K562 (cell line): ENCODE results near the gene NUDT9. TPM values are rescaled to one million over a fixed set of nuclear protein-coding genes. Genes with fewer than 3 reads are reported as not detected.

Experiments
- BCOR ChIP-seq: fragments of 450-650 bp; IDR thresholded peaks from 2 replicates; pipeline ENCODE4 v1.6.1; 2016
- CBFA2T3 ChIP-seq: fragments of 450-650 bp; IDR thresholded peaks from 2 replicates; pipeline ENCODE4 v1.6.1; 2017
- CEBPB ChIP-seq: fragments of 450-650 bp; IDR thresholded peaks from 2 replicates; pipeline ENCODE4 v1.6.1; 2016; ENCODE audit warnings: missing genetic modification characterization, missing compliant biosample characterization
- FOS ChIP-seq: IDR thresholded peaks from 3 replicates; pipeline ENCODE4 v1.6.1; 2011; ENCODE audit not compliant: insufficient read length; ENCODE audit errors: extremely low read depth
- FOXK1 ChIP-seq: sonication (generic); formaldehyde crosslinking; IDR thresholded peaks from 2 replicates; pipeline ENCODE4 v1.8.0; 2022; ENCODE audit warnings: missing genetic modification reagents, mild to moderate bottlenecking, borderline replicate concordance
- HMG20A ChIP-seq: fragments of 450-650 bp; formaldehyde crosslinking; conservative IDR thresholded peaks from 2 replicates; pipeline ENCODE4 v1.4.0; 2020; ENCODE audit warnings: mild to moderate bottlenecking, mixed read lengths
- HNRNPL ChIP-seq: fragments of 200-400 bp; formaldehyde crosslinking; IDR thresholded peaks from 2 replicates; pipeline ENCODE4 v1.6.1; 2017; ENCODE audit warnings: low read depth, mild to moderate bottlenecking, low read length
- HNRNPUL1 ChIP-seq: fragments of 200-400 bp; formaldehyde crosslinking; IDR thresholded peaks from 2 replicates; pipeline ENCODE4 v1.6.1; 2017; ENCODE audit warnings: low read length
- IRF2 ChIP-seq: sonication (generic); formaldehyde crosslinking; IDR thresholded peaks from 2 replicates; pipeline ENCODE4 v1.8.1; 2022; ENCODE audit warnings: mild to moderate bottlenecking, missing genetic modification reagents
- MBD2 ChIP-seq: sonication (generic); IDR thresholded peaks from 2 replicates; pipeline ENCODE4 v1.6.1; 2016; ENCODE audit warnings: low read depth, borderline replicate concordance
- MYNN ChIP-seq, 2 experiments: sonication (generic); formaldehyde crosslinking in 1 of 2; IDR thresholded peaks; 2 replicates each; pipeline versions ENCODE4 v1.5.0 to v1.6.1; 2016 to 2020; ENCODE audit warnings: antibody characterized with exemption in 1 of 2, missing genetic modification reagents in 1 of 2
- NELFE ChIP-seq: IDR thresholded peaks from 2 replicates; pipeline ENCODE4 v1.6.1; 2011; ENCODE audit warnings: mild to moderate bottlenecking; ENCODE audit not compliant: insufficient read depth, insufficient read length
- NFIC ChIP-seq: fragments of 450-650 bp; IDR thresholded peaks from 2 replicates; pipeline ENCODE4 v1.6.1; 2017; ENCODE audit warnings: mild to moderate bottlenecking, inconsistent platforms
- RBM15 ChIP-seq: fragments of 200-400 bp; formaldehyde crosslinking; IDR thresholded peaks from 2 replicates; pipeline ENCODE4 v1.6.1; 2018; ENCODE audit warnings: mild to moderate bottlenecking, low read length, moderate library complexity; ENCODE audit not compliant: insufficient read depth
- RCOR1 ChIP-seq, 2 experiments: IDR thresholded peaks; 2 replicates each; pipeline ENCODE4 v1.6.1; 2012; ENCODE audit warnings: low read depth in 2 of 2, low read length in 2 of 2, borderline replicate concordance in 1 of 2, improper control_type of control experiment in 1 of 2
- SRSF1 ChIP-seq: fragments of 200-400 bp; formaldehyde crosslinking; IDR thresholded peaks from 2 replicates; pipeline ENCODE4 v1.6.1; 2017; ENCODE audit warnings: mild to moderate bottlenecking, low read depth, low read length, moderate library complexity
- TARDBP ChIP-seq: fragments of 450-650 bp; IDR thresholded peaks from 2 replicates; pipeline ENCODE4 v1.6.1; 2016
- TOE1 ChIP-seq, 2 experiments: fragments of 450-650 bp in 1 of 2; sonication (generic) in 1 of 2; formaldehyde crosslinking in 1 of 2; IDR thresholded peaks; 2 replicates each; pipeline versions ENCODE4 v1.7.1 to v1.8.0; 2016 to 2022; ENCODE audit warnings: borderline replicate concordance in 2 of 2, mild to moderate bottlenecking in 2 of 2, antibody characterized with exemption in 1 of 2, inconsistent platforms in 1 of 2, low read depth in 1 of 2, missing genetic modification reagents in 1 of 2, moderate library complexity in 1 of 2
- U2AF2 ChIP-seq: fragments of 200-400 bp; formaldehyde crosslinking; optimal IDR thresholded peaks from 2 replicates; pipeline ENCODE3; 2017; ENCODE audit warnings: low read depth, mild to moderate bottlenecking, low read length
- ZKSCAN3 ChIP-seq: fragments of 250-450 bp; sonication (Bioruptor Pico); IDR thresholded peaks from 2 replicates; pipeline ENCODE4 v1.4.0; 2020
- ZNF274 ChIP-seq: IDR thresholded peaks from 2 replicates; pipeline ENCODE4 v1.6.1; 2011; ENCODE audit warnings: low read depth, mild to moderate bottlenecking, low read length, moderate library complexity, borderline replicate concordance
- ZNF384 ChIP-seq: IDR thresholded peaks from 2 replicates; pipeline ENCODE4 v1.6.1; 2012; ENCODE audit warnings: low read depth, low read length, improper control_type of control experiment
- polyA plus RNA-seq, 8 experiments: library from polyadenylated mRNA; depleted of rRNA in 4 of 8; stranded (reverse) in 5 of 8; unstranded in 3 of 8; fragments of >200 nt; fragmentation: Nextera tagmentation in 2 of 8; fragmentation: Illumina TruSeq in 1 of 8; extraction: Ambion mirVana in 2 of 8; extraction: Trizol in 1 of 8; gene quantifications; 2 replicates each; pipeline versions ENCODE4 v1.2.1 to v1.2.3, GENCODE V29; 2011 to 2014; ENCODE audit warnings: inconsistent platforms in 1 of 8, missing spikeins in 1 of 8
- total RNA-seq, 7 experiments: library from RNA; depleted of rRNA in 6 of 7; stranded (reverse); fragments of >200 nt in 6 of 7; fragmentation: Illumina TruSeq in 2 of 7; extraction: Trizol in 2 of 7; gene quantifications; 2 replicates each; pipeline versions ENCODE4 v1.2.1 to v1.2.3, GENCODE V29; 2011 to 2021; ENCODE audit warnings: low replicate concordance in 1 of 7
- TF ChIP-seq, protein P1 (sequence below): fragments of 450-650 bp; IDR thresholded peaks from 2 replicates; pipeline ENCODE4 v1.6.1; 2016; ENCODE audit warnings: borderline replicate concordance
- TF ChIP-seq, protein P2 (sequence below): fragments of 250-450 bp; sonication (Bioruptor Pico); IDR thresholded peaks from 2 replicates; pipeline ENCODE4 v1.6.1; 2021; ENCODE audit warnings: mild to moderate bottlenecking
- TF ChIP-seq, protein P3 (sequence below): fragments of 250-450 bp; sonication (Bioruptor Pico); IDR thresholded peaks from 2 replicates; pipeline ENCODE4 v1.8.0; 2021; ENCODE audit warnings: mild to moderate bottlenecking, moderate library complexity

Gene NUDT9
- total and polyA plus RNA-seq, 9 of the 15 experiments (the other 6 are each of a cell fraction or from before 2014, with no cell fraction given), result 8.5 to 20.8 (median 18.0) TPM

DNA sequence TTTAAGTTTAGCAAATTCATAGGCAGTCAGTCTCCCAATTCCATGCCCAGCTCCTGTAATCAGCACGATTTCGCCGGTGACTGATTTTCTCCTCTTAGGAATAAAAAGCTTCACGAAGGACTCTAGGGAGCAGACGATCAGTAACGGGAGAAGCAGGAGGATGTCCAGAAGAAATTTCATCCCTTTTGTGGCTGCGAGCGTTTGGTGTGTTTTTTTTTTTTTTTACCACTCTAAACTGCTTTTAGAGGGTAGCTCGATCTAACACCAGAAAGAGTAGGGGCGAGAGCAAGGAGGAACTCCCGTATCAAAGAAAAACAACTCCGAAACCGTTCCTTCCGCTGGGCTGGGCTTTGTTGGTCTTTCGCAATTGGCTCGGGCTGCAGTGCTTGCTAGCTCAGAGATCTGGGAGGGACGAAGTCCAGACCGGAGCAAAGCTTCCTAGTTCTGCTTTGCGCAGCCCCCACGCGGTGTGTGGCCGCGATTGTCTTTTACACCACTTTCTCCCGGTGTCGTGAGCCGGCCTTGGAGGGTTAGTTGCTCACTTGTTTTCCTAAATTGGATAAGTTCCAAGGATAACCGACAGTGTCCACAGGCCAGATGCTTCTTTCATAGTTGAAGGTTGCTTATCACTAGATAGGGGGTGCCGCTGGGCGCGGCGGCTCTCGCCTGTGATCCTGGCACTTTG is 31.3 kb upstream of the NUDT9 start, which contains the start of gene HSD17B11 (continued):
- no peak for TF ChIP-seq HMG20A (CRISPR knock-in tag)
- TF ChIP-seq MBD2, result peak; percentile 52; the same call in 1 of the 2 replicates
- no peak for TF ChIP-seq U2AF2
- peak; percentile 95 for TF ChIP-seq NFIC
- peak; percentile 99 for TF ChIP-seq CEBPB (tag)
- peak; percentile 34; the same call in 1 of the 2 replicates for TF ChIP-seq ZNF384
- TF ChIP-seq, protein P1, sequence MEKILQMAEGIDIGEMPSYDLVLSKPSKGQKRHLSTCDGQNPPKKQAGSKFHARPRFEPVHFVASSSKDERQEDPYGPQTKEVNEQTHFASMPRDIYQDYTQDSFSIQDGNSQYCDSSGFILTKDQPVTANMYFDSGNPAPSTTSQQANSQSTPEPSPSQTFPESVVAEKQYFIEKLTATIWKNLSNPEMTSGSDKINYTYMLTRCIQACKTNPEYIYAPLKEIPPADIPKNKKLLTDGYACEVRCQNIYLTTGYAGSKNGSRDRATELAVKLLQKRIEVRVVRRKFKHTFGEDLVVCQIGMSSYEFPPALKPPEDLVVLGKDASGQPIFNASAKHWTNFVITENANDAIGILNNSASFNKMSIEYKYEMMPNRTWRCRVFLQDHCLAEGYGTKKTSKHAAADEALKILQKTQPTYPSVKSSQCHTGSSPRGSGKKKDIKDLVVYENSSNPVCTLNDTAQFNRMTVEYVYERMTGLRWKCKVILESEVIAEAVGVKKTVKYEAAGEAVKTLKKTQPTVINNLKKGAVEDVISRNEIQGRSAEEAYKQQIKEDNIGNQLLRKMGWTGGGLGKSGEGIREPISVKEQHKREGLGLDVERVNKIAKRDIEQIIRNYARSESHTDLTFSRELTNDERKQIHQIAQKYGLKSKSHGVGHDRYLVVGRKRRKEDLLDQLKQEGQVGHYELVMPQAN, result peak; percentile 38; the same call in 1 of the 2 replicates
- no peak for TF ChIP-seq SRSF1
- TF ChIP-seq TARDBP, result 0 out of 2 replicates have a peak, but pooled peaks have one; percentile 25
- TF ChIP-seq NELFE, result no peak
- 0 out of 2 replicates have a peak, but pooled peaks have one; percentile 55 for TF ChIP-seq MYNN (IDR thresholded peaks at IDR 0.05)
- no peak for TF ChIP-seq MYNN (CRISPR knock-in tag; IDR thresholded peaks at IDR 0.05)
- TF ChIP-seq CBFA2T3, result peak; percentile 65
- peak; percentile 60 for TF ChIP-seq BCOR
- TF ChIP-seq ZNF274, result no peak
- 0 out of 2 replicates have a peak, but pooled peaks have one; percentile 23 for TF ChIP-seq FOXK1
- TF ChIP-seq RCOR1 (IDR thresholded peaks at IDR 0.05; ENCODE audit: borderline replicate concordance in 1 of 2, low read depth in 2 of 2, low read length in 2 of 2), result peak in 1 of 2 experiments; percentile 84; a peak in 3 of 4 replicates
- TF ChIP-seq HNRNPL, result no peak
- TF ChIP-seq RBM15, result no peak
- TF ChIP-seq, protein P2, sequence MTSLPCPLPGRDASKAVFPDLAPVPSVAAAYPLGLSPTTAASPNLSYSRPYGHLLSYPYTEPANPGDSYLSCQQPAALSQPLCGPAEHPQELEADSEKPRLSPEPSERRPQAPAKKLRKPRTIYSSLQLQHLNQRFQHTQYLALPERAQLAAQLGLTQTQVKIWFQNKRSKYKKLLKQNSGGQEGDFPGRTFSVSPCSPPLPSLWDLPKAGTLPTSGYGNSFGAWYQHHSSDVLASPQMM, result no peak
- no peak for TF ChIP-seq ZKSCAN3 (CRISPR knock-in tag)
- TF ChIP-seq IRF2, result no peak
- no peak for TF ChIP-seq FOS
- no peak for TF ChIP-seq TOE1 (IDR thresholded peaks at IDR 0.05; ENCODE audit: borderline replicate concordance)
- no peak for TF ChIP-seq TOE1 (CRISPR knock-in tag; IDR thresholded peaks at IDR 0.05; ENCODE audit: borderline replicate concordance, low read depth)
- TF ChIP-seq HNRNPUL1, result no peak
- TF ChIP-seq, protein P3, sequence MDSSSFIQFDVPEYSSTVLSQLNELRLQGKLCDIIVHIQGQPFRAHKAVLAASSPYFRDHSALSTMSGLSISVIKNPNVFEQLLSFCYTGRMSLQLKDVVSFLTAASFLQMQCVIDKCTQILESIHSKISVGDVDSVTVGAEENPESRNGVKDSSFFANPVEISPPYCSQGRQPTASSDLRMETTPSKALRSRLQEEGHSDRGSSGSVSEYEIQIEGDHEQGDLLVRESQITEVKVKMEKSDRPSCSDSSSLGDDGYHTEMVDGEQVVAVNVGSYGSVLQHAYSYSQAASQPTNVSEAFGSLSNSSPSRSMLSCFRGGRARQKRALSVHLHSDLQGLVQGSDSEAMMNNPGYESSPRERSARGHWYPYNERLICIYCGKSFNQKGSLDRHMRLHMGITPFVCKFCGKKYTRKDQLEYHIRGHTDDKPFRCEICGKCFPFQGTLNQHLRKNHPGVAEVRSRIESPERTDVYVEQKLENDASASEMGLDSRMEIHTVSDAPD (CRISPR knock-in tag), result no peak
